ENCODE data around the gene RTP2.

GRCh38 chr3:187678726-187679268, 23.6 kb downstream of the RTP2 start:
- TF ChIP-seq CTCF (IDR thresholded peaks at IDR 0.05 in 2 of 3, conservative IDR thresholded peaks at IDR 0.05 in 1 of 3; ENCODE audit: control insufficient read depth in 2 of 3, extremely low read depth in 1 of 3, insufficient read depth in 1 of 3, low read depth in 3 of 3, low read length in 3 of 3) (peak; percentile 46 to 57 (median 55); a peak in 5 of 6 replicates), POLR2A (IDR thresholded peaks at IDR 0.05; ENCODE audit: low read depth, low read length) (no peak), HDAC2 (IDR thresholded peaks at IDR 0.05) (no peak), POLR2AphosphoS2 (IDR thresholded peaks at IDR 0.05; ENCODE audit: low read depth, low read length) (no peak), RFX5 (IDR thresholded peaks at IDR 0.05; ENCODE audit: low read depth, low read length) (no peak), GABPA (IDR thresholded peaks at IDR 0.05; ENCODE audit: low read depth) (no peak), E2F4 (IDR thresholded peaks at IDR 0.05; ENCODE audit: low read depth, low read length) (no peak)

Measured in GM12878 (cell line).